NCI-H82 treated with DMSO at 0.1 percent for 48 hours (cell line): ENCODE measurements around the gene TEX28.
A peak's percentile ranks its signal among the peaks of the same experiment; 100 is the strongest.
"Not testable (repeated sequence)": the region's sequence is repeated elsewhere in the genome, so short reads cannot be mapped to it uniquely, and the experiment has no call there.

Source experiments
- DNase-seq: peaks from one replicate; lab custom pipeline; 2025; ENCODE audit not compliant: unreplicated experiment; lab: John Stamatoyannopoulos, UW

Gene TEX28, protein sequence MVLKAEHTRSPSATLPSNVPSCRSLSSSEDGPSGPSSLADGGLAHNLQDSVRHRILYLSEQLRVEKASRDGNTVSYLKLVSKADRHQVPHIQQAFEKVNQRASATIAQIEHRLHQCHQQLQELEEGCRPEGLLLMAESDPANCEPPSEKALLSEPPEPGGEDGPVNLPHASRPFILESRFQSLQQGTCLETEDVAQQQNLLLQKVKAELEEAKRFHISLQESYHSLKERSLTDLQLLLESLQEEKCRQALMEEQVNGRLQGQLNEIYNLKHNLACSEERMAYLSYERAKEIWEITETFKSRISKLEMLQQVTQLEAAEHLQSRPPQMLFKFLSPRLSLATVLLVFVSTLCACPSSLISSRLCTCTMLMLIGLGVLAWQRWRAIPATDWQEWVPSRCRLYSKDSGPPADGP

DNA sequence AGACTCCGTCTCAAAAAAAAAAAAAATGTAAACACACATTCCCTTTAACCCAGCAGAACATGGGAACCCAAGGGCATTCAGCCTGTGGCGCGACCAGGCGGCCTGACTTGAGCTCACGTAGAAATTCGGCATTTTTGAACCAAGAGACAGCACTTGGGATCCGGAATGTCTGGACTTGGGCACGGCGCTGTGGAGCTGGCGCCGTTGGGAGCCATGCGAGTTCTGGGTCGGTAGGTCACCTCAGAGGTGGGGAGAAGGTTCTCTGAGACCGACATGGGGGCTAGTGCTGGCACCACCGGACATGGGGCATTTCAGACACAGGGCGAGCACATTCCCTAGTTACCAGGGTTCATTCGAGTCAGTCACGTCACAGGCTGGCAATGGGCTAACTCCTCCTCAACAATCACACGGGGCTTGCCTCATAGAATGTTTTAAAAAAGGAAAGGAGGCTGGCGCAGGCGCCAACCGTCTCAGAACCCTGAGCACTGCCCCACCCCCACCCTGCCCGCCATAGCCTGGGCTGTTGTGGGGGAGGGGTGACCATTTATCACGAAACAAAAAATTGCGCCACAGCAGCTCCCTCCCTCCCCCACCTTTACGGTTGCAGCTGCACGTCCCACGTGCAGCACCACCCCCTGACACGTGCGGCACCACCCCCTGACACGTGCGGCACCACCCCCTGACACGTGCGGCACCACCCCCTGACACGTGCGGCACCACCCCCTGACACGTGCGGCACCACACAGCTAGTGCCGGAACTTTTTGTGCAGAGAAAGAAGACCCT is at the start of gene TEX28:
Gene TEX28 (minus strand): TSS at position 334 of the 784 bp plus-strand sequence. CDS start 3,007 bp downstream, outside the sequence.
- no peak for DNase-seq

DNA sequence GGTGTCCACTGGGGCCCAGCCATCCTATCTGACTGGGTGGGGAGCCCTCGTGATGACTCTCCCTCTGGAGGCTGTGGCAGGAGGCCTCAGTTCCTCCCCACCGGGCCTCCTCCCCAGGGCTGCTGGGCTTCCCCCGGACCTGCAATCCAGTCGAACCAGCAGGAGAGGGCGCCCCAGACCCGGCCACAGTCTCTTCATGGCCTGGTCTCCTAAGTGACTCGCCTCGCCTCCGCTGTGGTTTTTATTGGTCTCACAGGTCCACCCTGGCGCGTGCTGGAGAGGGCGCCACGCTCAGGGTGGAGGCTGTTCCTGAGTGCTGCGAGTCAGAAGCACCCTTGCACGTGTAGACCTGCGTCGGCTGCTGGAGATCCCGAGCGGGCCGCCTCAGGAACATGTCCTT is 48.7 kb upstream of the TEX28 start:
- DNase-seq = not testable (repeated sequence)

DNA sequence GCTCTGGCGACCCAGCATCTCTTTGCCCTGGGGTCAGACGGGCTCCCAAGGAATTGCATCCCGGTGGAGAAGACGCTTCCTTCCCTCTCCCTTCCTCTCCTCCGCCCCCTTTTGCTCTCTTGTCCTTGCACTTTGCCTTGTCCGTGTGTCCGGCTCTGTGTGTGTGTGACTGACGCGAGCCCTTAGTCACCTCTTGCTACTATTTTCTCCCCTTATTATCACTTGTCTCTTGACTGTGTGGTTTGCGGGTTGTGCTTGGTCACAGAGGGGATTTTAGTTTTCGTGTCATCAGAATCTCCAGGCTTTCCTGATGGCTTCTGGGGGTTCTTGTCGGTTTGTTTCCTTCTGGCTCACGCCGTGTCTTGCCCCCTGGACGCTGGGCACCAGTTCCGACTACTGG is 48.1 kb upstream of the TEX28 start:
- DNase-seq = not testable (repeated sequence)

DNA sequence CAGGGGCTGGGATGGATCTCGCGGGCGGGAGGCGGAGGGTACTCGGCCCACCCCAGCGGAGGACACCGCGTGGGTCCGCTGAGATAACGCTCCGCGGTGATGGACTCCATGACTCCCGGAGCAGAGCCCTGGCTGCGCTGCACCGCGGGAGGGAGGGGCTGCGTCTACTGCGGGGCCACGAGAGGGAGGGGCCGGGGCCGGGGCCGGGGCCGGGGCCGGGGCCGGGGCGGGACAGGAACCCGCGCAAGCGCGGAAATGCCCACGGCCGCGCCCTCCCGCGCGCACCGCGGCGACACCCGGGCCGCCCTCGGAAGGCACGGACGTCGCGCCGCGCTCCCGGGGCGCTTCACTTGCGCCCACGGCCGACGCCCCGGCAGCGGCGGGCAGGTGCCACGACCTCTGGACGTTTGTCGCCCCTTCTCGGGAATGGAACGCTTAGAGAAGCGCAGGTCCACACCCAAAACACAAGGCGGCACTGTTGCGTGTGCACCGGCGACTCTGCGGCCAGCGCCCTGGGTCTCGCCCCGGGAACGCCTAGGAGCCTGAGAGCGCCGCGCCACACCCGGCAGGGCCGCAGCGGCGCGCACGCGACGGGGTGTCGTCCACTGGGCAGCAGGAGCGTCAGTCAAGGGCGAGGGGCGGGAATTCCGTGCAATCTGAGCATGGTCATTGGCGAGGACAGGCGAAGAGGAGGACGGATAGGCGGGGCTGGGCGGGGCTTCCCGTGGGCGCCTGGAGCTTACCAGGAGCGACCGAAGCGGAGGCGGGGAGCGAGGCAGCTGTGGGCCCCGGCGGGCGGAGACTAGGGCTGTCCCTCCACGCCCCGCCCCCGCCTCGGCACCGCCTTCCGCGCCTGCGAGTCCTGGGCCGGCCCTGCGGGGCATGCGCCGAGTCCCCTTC is 46.7 kb upstream of the TEX28 start:
- not testable (repeated sequence) for DNase-seq

GRCh38 chrX:154334496-154334895 is 39.6 kb upstream of the TEX28 start:
- no peak for DNase-seq

DNA sequence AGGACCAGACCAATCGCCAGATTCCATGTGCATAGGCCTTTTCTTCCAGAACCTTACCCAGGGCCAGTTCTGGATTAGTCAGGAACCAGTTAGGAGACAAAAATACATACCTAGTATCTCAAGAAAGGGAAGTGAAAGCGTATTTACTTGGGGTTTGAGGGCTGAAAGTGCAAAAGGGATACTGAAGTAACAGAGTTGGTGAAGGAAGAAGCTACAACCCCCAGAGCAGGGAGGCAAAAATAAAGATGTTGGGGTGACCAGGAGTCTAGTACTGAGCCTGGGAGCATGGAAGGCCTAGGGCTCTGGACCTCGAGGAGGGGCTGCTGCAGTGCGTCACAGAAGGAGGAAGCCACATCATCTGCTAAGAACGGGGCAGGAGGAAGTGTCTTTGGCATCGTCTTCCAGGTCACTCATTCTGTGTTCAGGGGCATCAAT is 38.9 kb upstream of the TEX28 start:
- no peak for DNase-seq

DNA sequence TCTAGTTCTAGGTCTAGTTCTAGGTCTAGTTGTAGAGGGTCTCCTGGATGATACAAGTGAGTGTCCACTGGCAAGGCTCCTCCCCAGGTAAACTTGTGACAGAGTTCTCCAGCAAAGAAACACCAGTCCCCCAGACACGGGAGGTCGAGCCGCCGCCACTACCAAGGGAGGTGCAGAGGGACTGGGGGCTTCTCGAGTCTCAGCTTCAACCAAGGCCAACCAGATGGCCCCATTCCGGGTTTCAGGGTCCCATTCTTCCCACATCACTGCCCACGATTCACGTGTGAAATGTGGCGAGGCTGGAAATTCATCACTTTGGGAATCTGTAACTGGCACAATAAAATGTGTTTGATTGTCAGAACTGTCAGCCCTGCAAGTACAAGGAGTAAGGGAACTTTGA is 38.2 kb upstream of the TEX28 start:
- DNase-seq = no peak

DNA sequence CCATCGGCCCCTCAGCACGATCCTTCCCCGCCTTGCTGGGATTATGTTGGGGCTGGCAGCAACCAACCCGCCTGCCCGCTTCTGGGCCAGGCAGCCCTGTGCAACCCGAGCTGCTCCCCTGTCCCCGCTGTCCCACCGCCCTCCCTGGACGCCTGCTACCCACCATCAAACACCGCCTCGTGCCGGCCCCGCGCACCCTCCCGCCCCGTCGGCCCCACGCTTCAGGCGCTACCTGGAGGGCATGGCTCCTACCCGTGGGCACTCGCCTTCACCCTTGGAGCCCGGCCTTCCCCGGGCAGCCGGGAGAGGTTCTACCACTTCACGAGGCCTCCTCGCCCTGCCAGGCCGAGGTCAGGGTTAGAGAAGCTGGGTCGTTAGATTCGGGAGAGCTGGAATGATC is 37.6 kb upstream of the TEX28 start:
- DNase-seq = no peak

DNA sequence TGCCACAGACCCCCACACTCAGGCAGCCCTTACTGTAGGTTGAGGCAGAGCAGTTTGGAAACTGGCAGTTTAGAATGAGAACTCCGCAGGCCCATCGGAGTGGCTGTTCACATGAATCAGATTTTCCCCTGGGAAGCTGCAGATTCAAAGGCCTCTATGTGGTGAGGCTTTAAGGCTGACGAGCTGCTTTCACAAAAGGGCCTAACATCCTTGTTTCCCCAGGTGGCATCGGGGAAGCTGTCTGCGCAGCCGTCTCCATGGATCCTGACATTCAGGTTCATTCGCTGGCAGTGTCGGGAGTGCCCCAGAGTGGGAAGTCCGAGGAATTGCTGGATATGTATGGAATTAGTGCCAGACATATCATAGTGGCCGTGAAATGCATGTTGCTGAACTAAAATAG is 34.4 kb upstream of the TEX28 start:
- no peak for DNase-seq

GRCh38 chrX:154328646-154329045 is 33.7 kb upstream of the TEX28 start:
- DNase-seq = no peak

DNA sequence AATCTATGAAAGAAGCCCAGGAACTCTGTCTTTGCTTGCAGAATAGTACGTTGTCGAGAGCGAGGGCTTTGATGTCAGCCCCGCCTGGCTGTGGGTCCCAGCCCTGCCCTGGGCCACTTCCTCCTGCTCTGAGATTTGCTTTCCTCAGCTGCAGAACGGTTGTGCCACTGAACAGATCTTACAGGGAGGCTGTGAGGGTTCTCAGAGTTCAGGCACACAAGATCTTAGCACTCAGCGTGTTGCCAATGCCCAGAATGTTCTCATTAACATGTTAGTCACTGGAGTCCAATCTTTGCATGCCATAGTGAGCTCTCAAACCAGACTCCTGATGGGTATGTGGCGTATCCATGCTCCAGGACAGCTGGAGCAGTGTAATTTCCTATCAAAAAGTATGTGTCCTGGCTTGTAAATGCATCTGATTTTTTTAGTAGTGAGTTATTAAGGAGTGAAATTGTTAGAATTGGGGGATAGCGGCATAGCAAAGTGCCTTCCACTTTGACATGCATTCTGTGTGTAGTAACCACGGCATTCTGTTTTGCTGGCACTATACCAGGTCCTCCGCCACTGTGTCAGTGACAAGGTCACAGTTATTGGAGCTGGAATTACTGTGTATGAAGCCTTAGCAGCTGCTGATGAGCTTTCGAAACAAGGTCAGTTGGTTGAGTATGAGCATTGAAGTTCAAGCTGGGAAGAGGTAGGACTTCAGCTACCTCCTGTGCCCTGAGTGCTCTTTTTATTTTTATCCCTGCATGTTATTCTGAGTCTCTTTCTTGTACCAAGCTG is 32.3 kb upstream of the TEX28 start:
- DNase-seq = no peak

- DNase-seq = no peak
Measured at GRCh38 chrX:154325541-154325940, 30.6 kb upstream of the TEX28 start.

GRCh38 chrX:154323537-154323936 is 28.6 kb upstream of the TEX28 start:
- no peak for DNase-seq

DNA sequence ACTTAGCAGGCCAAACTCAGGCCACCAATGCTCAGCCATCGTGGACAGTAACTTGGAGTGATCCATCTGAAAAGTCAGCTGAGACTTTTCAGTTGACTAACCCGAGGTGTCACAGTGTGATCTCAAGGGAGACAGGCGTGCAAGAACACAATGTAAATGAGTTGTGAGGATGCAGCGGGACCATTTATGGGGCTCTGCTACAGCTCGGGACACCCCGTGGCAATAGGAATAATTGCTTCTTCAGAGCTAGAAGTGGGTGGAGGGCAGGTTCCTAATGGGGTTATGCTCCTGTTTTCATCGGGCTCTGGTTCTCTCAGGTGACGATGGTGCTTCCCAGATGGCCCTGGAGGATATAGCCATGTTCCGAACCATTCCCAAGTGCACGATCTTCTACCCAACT is 28.0 kb upstream of the TEX28 start:
- no peak for DNase-seq

GRCh38 chrX:154321594-154321993 is 26.7 kb upstream of the TEX28 start:
- DNase-seq = no peak

DNA sequence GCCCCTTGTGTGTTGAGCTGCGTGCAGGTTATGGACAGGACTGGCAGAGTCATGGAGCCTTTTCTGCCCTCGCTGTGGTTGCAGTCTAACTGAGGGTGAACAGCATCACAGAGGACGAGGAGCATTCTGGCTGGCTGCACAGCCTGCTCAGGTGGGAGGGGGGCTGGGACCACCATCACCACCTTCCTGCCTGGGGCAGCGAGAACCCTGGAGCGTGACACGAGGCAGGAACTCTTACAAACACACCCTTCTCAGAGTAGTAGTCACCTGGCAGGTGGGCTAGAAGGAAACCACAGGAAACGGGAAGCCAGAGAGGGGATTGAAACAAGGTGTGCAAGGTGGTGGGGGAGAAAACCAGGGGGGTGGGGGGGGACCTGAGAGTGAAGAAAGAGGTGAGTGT is 26.2 kb upstream of the TEX28 start:
- no peak for DNase-seq

DNA sequence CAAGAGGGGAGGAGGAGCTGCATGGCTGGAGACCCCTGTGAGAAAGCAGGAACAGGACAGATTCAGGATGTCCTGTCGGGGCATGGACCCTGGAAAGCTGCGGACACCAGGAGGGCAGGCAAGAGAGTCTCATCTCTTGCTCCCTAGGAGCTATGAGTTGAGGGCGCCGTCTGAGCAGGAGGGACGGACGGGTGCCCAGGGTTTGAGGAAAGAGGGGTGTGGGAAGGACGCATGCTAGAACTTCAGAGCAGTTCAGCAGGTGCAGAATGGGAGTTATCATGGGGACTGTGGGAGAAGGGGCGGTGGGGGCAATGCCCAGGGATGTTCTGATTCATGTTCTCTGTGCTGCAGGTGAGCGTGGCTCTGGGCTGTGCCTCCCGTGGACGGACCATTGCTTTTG is 25.5 kb upstream of the TEX28 start:
- no peak for DNase-seq

DNA sequence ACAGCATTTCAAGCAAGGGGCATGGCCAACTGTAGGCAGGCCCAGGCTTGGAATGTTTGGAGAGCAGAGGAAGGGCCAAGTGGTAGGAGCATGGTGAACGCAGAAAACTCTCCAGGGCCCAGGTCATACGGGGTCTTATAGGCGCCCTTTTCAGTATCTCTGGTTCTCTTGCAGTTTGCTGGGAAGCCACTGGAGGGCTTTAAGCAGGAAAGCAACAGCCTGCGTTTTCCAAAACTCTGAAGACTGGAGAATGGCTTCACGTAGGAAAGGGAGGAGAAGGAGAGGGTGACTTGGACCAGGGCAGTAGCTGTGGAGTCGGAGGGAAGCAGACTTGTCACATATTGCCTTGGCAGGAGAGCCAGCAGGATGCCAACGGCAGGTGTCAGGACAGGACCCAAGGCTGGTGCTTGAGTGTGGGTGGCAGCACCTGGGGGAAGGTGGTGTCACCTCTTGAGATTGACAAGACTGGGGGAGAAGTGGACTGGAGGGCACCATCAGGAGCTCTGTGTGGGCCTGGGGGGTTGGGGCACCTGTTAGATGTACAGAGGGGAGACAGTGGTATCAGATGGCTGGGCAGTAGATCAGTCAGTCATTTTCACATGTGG is 22.6 kb upstream of the TEX28 start:
- peak; percentile 9 for DNase-seq

GRCh38 chrX:154315416-154315815 is 20.5 kb upstream of the TEX28 start:
- DNase-seq = no peak

DNA sequence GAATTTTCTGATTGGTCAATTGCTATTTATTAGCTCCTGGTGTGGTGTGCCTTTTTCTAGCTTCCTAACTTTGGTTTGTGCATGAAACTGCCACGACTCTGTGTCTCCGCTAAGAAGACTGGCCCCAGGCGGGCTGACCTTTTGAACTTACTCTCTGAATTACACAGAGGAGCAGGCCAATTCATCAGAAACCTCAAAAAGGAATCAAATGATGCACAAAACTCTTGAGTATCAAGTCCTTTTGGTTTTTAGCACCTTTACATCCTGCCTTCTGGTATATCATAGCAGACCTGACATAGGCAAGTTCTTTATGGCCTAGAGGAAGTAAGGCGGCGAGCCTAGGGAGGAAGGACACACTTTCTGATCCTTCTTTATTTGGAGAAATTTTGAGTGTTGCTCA is 18.2 kb upstream of the TEX28 start:
- DNase-seq = no peak
